Kidney epithelial cell (primary cell): ENCODE results near the gene NID1. TPM values are rescaled to one million over a fixed set of nuclear protein-coding genes. Genes with fewer than 3 reads are reported as not detected.
"Not testable (repeated sequence)": the region's sequence is repeated elsewhere in the genome, so short reads cannot be mapped to it uniquely, and the experiment has no call there.

ENCODE experiments used
- DNase-seq: peaks from one replicate; pipeline ENCODE4 v3.0.0-alpha.2; 2010; ENCODE audit warnings: low read depth
- H3K27me3 ChIP-seq: 2 replicates; pipeline ENCODE4 v1.6.0; 2011; ENCODE audit warnings: low read length; ENCODE audit not compliant: control insufficient read depth, insufficient read depth
- H3K36me3 ChIP-seq: 2 replicates; pipeline ENCODE4 v1.5.1; 2011; ENCODE audit warnings: low read length; ENCODE audit not compliant: control insufficient read depth, insufficient read depth
- H3K4me3 ChIP-seq: 2 replicates; pipeline ENCODE4 v1.5.1; 2011; ENCODE audit warnings: low read depth, mild to moderate bottlenecking, control low read depth, low read length
- CTCF ChIP-seq: IDR thresholded peaks from 2 replicates; pipeline ENCODE4 v1.5.1; 2011; ENCODE audit warnings: mild to moderate bottlenecking, moderate library complexity, low read length, control low read depth, inconsistent platforms; ENCODE audit not compliant: insufficient read depth, poor library complexity, severe bottlenecking
- total RNA-seq: library from RNA; depleted of rRNA; stranded (reverse); fragments of >200 nt; gene quantifications from 2 replicates; pipeline ENCODE4 v1.2.3, GENCODE V29; 2015

Gene NID1
- total RNA-seq, 1 donor from 2014 or later = 21.2 TPM

GRCh38 chr1:236101233-236102200 lies 36.6 kb upstream of the NID1 start:
- Histone ChIP-seq H3K27me3 (no peaks in the 10 kb centered on the region), H3K36me3 (no peaks in the 10 kb centered on the region), H3K4me3 (no peak overlapping the region)
- DNase-seq = no peak
- no peak for TF ChIP-seq CTCF

- Histone ChIP-seq H3K4me3 (no peak overlapping the region), H3K36me3 (no peaks in the 10 kb centered on the region), H3K27me3 (no peaks in the 10 kb centered on the region)
- TF ChIP-seq CTCF = no peak
- DNase-seq = no peak
Measured at GRCh38 chr1:236100799-236101198, 35.9 kb upstream of the NID1 start.

GRCh38 chr1:236099355-236099974 lies 34.6 kb upstream of the NID1 start:
- TF ChIP-seq CTCF = no peak
- Histone ChIP-seq H3K4me3 (no peak overlapping the region), H3K27me3 (no peaks in the 10 kb centered on the region), H3K36me3 (no peaks in the 10 kb centered on the region)
- no peak for DNase-seq

- H3K36me3 ChIP-seq = no peaks in the 10 kb centered on the region
- H3K27me3 ChIP-seq = no peaks in the 10 kb centered on the region
- TF ChIP-seq CTCF = no peak
- H3K4me3 ChIP-seq = no peak overlapping the region
- DNase-seq = no peak
Measured at GRCh38 chr1:236098267-236098666, 33.4 kb upstream of the NID1 start.

- H3K4me3 ChIP-seq, H3K36me3 ChIP-seq, H3K27me3 ChIP-seq: not testable (repeated sequence)
- DNase-seq = peak; percentile 50
Measured at GRCh38 chr1:236096660-236097482, 32.0 kb upstream of the NID1 start.
